ENCODE measurements around the gene TAS2R13.

GRCh38 chr12:10957741-10958140, 48.4 kb upstream of the TAS2R13 start:
- TF ChIP-seq CTCF (conservative IDR thresholded peaks at IDR 0.05 in 1 of 2, IDR thresholded peaks at IDR 0.05 in 1 of 2; ENCODE audit: extremely low read depth in 1 of 2, insufficient read depth in 1 of 2, low read depth in 1 of 2, low read length in 2 of 2), result no peak
- TF ChIP-seq EZH2 (IDR thresholded peaks at IDR 0.05; ENCODE audit: borderline replicate concordance, low read length), result no peak
